Adrenal gland (tissue), 5 donors: Measurements from ENCODE around the gene DPH3.

ENCODE experiments used
- CTCF ChIP-seq, 6 experiments: fragments of 450-650 bp in 4 of 6; fragments of 200-600 bp in 2 of 6; sonication (generic) in 1 of 6; IDR thresholded peaks; 1 replicate in 5 of 6; 2 replicates in 1 of 6; pipeline versions ENCODE4 v1.5.1 to v1.8.0; 2016 to 2021; ENCODE audit warnings: antibody characterized with exemption in 6 of 6, mild to moderate bottlenecking in 2 of 6, moderate library complexity in 1 of 6
- POLR2A ChIP-seq, 2 donors: fragments of 450-650 bp; IDR thresholded peaks; one replicate each; pipeline ENCODE4 v1.6.1; 2017; ENCODE audit warnings: antibody characterized with exemption in 2 of 2, mild to moderate bottlenecking in 2 of 2, moderate library complexity in 1 of 2
- donor health status: DM: no; HTN: no; CAD: no.

- TF ChIP-seq CTCF (IDR thresholded peaks at IDR 0.05) (no peak), POLR2A (IDR thresholded peaks at IDR 0.05) (no peak)
Observed at GRCh38 chr3:16239086-16239770, 25.5 kb downstream of the DPH3 start.
